Stimulated activated CD8-positive, alpha-beta memory T cell treated with anti-CD3 and anti-CD28 coated beads, Interleukin-7, amount 100 ng/mL, for 1 hour (primary cell): ENCODE measurements around the gene ZNF618.

Experiments used
- DNase-seq, 2 donors: peaks; one replicate each; pipeline ENCODE4 v3.0.0-alpha.2; 2020; ENCODE audit warnings: low read depth in 2 of 2

ZNF618 gene

DNA sequence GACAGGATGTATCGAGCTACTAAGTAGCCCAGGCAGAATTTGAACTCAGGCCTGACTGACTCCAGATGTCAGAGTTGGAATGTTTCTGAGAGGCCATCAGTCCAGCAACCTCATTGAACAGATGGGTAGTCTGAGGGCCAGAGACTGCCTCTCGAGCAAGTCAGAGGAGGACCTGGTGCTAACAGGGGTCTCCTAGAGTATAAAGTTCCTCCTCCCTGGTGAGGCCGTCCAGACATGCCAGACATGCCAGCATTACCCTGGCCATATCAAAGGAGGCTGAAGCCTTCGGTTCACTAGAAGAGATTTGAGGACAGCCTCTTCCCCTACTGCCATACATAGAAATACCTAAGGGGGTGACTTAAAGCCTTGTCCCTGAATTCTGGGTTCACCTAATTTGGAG, 81.2 kb downstream of the ZNF618 start:
- DNase-seq = no peak

DNA sequence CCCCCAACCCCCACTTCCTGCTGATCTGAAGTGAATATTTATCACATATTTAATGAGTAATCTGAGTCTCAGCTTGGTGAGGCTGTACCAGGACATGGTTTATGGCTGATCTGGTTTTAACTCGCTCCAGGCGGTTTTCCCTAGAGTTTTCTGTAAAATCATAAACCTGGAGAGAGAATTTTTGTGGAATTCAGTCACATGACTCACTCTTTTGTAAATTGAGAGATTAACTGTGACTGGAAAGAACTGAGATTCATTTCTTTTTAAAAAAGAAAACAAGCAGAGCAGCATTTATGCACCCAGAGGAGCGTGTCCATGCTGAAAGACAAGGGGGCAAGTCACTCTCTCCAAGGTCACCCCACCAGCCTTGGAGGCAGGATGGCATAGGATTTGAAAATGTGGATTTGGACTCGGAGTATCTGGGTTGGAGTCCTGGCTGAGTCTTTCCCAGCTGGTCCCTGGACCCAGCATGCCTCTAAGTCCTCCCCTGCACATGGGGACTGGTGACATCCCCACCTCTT, 81.8 kb downstream of the ZNF618 start:
- no peak for DNase-seq

- no peak for DNase-seq
These were observed 82.4 kb downstream of the ZNF618 start for GRCh38 chr9:113958556-113958955.

DNA sequence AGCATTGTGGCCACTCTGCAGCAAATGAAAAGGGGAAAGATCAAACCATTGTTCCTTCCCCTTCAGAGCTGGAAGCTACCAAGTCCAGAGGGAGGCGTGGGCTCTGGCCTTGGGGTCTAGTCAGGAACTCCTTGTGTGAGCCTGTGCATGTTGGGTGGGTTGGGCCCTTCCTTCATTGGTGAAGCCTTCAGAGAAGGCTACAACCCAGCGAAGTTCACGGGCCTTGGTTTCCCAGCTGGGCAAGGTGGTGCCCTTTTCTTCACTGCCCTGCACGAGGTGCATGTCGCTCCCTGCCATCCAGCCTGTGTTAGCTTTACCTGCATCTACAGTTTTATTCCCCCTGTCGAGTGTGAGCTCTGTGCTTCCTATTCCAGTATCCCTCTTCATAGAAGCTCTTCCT, 84.7 kb downstream of the ZNF618 start:
- no peak for DNase-seq

DNA sequence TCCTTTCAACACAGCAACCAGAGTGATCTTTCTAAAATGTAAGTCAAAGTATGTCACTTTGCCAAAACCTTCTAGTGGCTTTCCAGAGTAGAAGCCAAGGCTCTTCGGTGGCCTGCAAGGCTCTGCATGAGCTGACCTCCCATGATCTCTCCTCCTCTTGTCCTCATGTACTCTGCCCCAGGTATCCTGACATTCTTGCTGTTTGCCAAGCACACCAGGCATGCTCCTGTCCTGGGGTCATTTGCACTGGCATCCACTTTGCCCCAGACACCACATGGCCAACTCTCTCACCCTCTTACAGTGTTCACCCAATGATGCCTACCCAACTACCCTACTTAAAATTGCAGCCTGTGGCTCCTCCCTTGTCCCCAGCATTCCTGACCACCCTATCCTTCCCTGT, 86.3 kb downstream of the ZNF618 start:
- no peak for DNase-seq

DNA sequence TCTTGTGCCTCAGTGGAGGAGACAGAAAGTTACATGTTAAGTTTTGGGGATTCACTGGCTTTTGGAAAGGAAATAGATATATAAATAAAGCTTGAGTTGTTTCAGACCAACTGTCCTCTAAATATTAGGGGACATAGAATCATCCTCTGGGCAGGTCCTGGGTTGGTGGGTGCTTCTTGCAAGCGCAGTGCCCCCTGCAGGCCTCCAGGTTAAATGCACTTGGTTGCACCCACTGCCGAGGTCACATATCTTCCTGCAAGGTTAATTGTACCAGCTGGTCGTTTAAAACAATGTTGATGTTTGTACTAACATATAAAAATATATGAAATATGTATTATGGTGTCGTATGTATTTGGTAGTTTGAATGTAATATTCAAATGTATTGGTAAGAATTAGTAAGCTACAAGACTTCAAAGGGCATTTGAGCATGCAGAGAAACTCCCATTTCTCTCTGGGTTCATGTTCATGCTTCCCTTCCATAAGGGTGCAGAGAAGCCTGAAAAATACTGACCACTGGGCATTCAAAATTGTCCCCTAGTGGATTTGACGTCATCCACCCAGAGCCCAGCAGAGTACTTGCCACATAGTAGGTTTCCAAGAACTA, 87.0 kb downstream of the ZNF618 start:
- DNase-seq = no peak

- DNase-seq = no peak
These were observed 87.8 kb downstream of the ZNF618 start for GRCh38 chr9:113963696-113964494.

- DNase-seq = no peak
These were observed 88.5 kb downstream of the ZNF618 start for GRCh38 chr9:113964495-113965170.

- no peak for DNase-seq
These were observed 90.3 kb downstream of the ZNF618 start for GRCh38 chr9:113966394-113966793.

DNA sequence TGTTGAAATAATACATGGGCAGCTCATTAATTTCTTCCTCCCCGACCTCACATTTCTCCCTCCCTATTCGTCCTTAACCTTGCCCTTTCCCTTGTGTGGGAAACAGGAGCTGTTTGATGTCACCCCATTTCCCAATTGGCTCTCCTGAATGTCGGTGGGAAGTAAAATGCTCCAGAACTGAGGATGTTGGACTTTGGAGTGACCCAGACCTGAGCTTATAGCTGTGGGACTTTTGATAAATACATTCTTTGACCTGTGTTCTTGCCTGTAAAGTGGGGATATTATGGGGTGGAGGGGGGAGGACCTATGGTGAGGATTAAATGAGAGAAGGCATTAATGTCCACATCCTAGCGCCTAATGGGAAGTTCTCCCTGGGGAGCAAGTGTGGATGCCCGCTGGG, 91.3 kb downstream of the ZNF618 start:
- no peak for DNase-seq

GRCh38 chr9:113969343-113969742, 93.2 kb downstream of the ZNF618 start:
- no peak for DNase-seq

GRCh38 chr9:113973226-113973625, 97.1 kb downstream of the ZNF618 start:
- no peak for DNase-seq

- DNase-seq = no peak
These were observed 97.9 kb downstream of the ZNF618 start for GRCh38 chr9:113973963-113974413.

GRCh38 chr9:113976915-113977314, 100.8 kb downstream of the ZNF618 start:
- DNase-seq = no peak

- DNase-seq = no peak
These were observed 102.7 kb downstream of the ZNF618 start for GRCh38 chr9:113978725-113979342.

GRCh38 chr9:113979343-113980127, 103.4 kb downstream of the ZNF618 start:
- DNase-seq = no peak

DNA sequence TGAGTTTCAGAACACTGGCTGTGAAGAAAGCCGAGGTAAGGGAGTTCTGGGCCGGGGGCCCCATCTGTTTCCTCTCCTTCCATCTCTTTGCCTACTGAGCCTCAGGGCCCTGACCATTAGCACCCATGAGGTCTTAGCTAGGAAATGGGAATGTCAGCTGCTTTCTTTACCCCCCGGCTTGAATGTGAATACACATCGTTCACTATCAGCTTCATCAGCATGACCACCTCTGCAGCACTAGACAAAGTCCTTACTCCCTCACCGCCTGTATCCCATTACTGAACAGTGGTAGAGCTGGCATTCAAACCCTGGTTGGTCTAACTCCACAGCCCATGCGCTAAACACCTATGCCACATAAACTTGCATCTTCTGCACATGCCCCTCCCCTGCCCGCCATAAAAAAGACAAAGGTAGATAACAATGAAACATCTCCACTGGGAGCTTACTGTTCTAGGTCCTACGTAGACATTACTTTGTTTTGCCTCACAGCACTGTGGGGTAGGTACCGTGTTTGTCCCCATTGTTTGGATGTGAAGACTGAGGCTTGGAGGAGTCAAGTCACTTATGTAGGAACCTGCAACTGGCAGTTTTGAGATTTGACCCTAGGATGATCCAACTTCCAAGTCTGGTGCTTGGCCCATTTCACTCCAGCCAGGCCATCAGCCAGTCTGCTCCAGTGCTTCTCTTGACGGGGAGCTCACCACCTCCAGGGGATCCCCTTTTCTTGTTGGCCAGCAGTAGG, 108.7 kb downstream of the ZNF618 start:
- no peak for DNase-seq

GRCh38 chr9:113985968-113986585, 110.0 kb downstream of the ZNF618 start:
- no peak for DNase-seq

DNA sequence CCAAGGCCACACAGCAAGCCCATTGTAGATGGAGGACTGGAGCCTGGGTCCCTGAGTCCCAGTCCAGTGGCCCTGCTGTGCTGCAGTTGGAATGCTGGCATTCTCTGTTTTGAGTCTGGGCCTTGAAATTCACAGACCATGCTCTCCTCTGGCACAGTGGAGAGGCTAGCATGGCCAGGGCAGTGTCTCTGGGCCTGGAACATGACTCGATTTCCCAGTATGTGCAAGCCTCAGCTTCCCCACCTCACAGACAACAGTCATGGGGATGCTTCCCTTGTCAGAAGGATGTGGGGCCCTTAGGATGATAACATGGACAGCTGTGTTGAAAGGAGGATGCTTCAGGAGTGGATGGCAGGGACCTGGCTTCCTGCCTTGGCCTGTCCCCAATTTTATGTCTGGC, 110.8 kb downstream of the ZNF618 start:
- no peak for DNase-seq

GRCh38 chr9:113987526-113987925, 111.4 kb downstream of the ZNF618 start:
- DNase-seq = no peak
